Liver (tissue), 3 donors: ENCODE results near the gene PDE4D.

Source experiments
- GABPA ChIP-seq, 2 donors: IDR thresholded peaks in 1 of 2; conservative IDR thresholded peaks in 1 of 2; 2 replicates each; pipeline ENCODE4 v1.6.1; 2016; ENCODE audit warnings: antibody characterized with exemption in 2 of 2, mild to moderate bottlenecking in 1 of 2, moderate library complexity in 1 of 2
- MAX ChIP-seq: IDR thresholded peaks from 2 replicates; pipeline ENCODE4 v1.6.1; 2016; ENCODE audit warnings: antibody characterized with exemption
- TF ChIP-seq, protein P1 (sequence below): fragments of 150-350 bp; IDR thresholded peaks from 2 replicates; pipeline ENCODE4 v1.5.1; 2017; ENCODE audit warnings: improper control_type of control experiment, low read depth, low read length; ENCODE audit not compliant: missing input control
- donor health status: healthy.
- donor health status: healthy.

GRCh38 chr5:59293700-59294099 lies 599.8 kb downstream of the PDE4D start:
- TF ChIP-seq, protein P1, sequence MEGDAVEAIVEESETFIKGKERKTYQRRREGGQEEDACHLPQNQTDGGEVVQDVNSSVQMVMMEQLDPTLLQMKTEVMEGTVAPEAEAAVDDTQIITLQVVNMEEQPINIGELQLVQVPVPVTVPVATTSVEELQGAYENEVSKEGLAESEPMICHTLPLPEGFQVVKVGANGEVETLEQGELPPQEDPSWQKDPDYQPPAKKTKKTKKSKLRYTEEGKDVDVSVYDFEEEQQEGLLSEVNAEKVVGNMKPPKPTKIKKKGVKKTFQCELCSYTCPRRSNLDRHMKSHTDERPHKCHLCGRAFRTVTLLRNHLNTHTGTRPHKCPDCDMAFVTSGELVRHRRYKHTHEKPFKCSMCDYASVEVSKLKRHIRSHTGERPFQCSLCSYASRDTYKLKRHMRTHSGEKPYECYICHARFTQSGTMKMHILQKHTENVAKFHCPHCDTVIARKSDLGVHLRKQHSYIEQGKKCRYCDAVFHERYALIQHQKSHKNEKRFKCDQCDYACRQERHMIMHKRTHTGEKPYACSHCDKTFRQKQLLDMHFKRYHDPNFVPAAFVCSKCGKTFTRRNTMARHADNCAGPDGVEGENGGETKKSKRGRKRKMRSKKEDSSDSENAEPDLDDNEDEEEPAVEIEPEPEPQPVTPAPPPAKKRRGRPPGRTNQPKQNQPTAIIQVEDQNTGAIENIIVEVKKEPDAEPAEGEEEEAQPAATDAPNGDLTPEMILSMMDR, result no peak
- TF ChIP-seq MAX (no peak), GABPA (IDR thresholded peaks at IDR 0.05 in 1 of 2, conservative IDR thresholded peaks at IDR 0.05 in 1 of 2) (no peak)
